HG03060 (cell line): ENCODE measurements around the gene PALMD.

Source experiments
- ATAC-seq: cut with Tn5 transposase; IDR thresholded peaks from one replicate; pipeline ENCODE4 v1.9.1; 2021; ENCODE audit warnings: low read depth, moderate number of reproducible peaks; ENCODE audit not compliant: unreplicated experiment

PALMD gene

DNA sequence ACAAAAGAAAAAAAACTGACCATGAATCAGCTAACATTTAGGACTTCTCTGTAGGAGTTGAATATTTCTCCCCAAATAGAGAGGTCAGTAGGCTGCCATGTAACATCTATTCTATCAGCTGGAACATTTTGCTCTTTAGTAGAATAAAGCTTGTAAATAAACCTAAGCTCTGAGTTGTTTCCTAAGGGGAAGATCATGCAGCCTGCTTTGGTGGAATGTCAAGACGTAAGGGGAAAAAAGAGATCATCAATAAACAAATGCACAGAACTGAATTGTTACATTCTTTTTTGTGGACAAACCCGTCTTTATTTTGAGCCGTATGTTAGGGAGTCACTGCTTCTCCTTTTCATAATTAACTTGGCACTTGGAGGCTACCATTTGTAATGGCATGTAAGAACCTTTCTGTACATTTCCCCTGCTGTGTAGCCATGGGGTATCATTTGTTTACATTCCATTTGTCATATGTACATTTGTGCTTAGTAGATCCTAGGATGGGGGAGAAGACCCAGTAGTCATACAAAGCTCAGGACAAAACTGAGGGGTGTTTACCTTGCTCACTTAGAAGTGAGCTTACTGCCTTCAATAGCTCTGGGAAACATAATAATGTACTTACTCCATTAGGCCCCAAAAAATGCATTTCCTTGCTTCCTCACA lies 10.8 kb upstream of the PALMD start:
- no peak for ATAC-seq

- ATAC-seq, result no peak
These were observed 10.2 kb upstream of the PALMD start for GRCh38 chr1:99635664-99636063.

DNA sequence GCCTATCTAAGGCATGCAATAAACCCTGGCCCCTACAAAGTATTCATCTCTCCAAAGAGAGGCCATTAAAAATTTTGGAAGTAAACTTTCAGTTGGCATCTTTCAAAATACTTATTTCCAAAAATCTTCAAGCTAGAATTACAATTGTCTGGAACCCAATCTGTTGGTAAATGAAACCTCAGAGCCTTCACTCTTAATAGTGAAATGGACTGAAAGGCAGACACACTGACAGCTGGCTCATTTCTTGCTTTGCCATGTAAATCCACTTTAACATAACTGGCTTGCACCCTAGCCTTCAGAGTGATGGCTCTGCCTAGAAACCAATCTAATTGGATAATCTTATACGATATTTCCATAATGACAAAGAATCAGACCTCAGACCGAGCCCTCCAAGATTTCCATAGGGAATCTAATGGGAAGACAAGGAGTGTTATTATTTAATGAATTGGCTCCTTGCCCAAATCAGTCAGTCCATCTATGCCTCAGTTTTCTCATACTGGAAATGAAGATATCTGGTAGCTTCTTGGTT lies 9.2 kb upstream of the PALMD start:
- ATAC-seq, result no peak

DNA sequence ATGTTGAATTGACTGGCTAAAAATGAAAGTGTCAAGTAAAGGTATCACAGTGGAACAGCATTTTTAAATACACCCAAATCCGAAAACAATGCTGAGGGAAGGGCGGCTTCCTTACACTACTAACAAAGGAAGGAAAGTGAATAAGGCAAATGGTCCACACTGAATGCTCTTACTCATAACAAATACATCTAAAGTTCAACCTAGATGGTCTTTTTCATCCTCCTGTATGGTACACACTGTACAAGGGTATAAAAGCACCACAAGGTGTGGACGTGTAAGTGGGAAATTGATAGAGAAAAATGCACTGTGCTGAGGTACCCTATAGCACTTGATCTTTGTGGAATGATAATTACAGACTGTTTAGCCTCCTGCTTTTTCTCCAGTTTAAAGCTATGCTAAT lies 7.1 kb upstream of the PALMD start:
- ATAC-seq, result no peak

- no peak for ATAC-seq
These were observed 6.5 kb upstream of the PALMD start for GRCh38 chr1:99639408-99639807.

- ATAC-seq, result no peak
These were observed 6.0 kb upstream of the PALMD start for GRCh38 chr1:99639945-99640344.

DNA sequence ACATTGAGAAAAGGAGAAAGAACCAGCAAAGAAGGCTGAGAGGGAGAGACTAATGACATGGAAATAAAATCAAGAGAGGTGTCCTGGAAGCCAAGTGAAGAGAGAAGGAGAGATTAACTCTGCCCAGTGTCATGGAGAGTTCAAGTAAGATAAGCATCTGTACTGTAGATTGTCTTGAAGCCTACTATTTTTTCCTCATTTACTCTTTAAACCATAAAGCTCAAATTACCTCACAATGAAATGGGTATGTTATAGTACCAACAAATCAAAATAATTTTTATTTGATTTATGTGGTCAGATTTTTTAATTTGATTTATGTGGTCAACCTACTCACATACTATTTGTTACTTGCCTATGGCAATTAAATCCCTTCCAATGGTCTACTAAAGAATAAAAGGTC lies 5.2 kb upstream of the PALMD start:
- ATAC-seq, result no peak

DNA sequence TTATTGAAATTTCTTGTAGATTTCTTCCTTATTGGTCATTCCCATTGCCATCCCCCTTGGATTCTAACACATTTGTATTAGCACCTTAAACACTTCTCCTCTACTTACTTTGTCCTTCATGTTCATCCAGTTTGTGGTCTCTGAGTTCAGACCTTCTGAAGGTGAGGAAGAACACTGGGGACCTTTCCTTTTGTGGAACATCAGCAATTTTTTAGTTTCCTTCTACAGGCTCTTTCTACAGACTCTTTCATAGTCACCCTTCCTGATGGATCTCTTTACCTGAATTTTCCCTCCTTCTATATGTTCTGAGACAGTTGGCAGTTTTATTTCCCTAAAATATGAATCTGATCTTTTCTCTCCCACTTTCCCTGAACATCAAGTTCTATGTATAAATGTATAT lies 4.4 kb upstream of the PALMD start:
- no peak for ATAC-seq

DNA sequence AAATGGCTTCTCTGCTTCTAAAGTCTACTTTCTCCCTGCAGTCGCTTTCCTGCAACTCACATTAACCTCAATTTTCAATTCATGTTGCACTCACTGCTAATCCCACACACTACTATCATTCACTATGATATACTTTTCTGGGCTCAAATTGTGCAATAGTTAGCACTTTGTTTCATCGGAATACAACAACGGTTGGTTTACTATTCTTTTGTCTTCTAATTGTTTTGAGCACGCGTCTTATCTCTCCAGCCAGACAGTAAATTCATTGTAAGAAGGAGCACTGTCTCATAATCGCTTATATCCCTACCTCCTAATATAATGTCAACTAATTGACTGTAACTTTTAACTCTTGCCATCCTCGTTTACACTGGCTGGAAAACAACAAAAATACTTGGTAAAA lies 3.9 kb upstream of the PALMD start:
- ATAC-seq, result no peak

GRCh38 chr1:99643021-99643779 lies 2.7 kb upstream of the PALMD start:
- no peak for ATAC-seq

DNA sequence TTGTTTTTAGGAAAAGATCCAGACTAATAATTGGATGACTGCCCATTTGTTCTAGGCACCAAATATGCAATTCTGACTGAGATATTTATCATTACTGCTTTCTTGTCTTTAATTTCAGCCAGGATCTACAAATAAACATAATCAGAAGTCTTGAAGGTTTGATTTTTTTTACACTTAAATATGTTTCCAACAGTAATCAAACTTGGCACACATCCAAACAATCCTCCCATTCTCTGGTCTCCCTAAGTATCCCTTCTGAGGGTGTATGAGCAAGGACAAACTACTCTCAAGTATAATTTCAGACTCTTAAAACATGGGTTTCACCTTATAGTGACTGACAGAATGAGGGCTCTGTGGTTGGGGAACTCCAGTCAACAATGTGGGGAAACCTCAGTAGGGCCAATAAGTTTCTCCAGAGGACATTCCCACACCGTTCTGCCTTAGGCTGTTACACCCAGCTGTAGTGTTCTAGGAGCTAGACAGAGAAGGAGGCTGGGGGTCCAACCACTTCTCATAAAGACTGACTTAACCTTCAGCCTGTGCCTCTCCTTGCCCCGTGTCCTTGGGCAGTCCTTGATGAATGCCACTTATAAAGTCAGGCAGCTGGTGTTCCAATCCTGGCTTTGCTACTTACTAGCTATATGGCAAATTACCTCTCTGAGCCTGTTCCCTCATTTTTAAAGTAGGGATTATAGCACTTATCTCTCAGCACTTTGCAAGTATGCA lies 1.5 kb upstream of the PALMD start:
- ATAC-seq, result no peak

GRCh38 chr1:99645203-99645602 lies 710 bp upstream of the PALMD start:
- no peak for ATAC-seq

DNA sequence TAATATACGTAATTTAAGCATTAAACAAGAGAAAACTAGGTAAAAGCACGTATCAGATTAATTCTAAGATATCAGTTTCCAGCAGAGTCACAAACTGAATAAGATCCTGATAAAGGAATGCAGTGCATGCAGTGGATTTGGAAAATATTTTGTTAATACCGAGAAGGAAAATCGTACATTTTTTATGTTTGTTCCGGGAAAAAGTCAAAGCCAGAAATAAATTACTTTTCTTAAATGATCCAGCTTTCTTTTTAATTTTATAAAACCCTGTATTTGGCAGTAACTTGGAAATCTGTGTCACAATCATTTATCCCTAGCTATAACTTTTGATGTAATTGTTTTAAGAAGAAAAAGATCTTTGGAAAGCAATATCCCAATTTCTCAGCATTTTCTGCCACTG lies 955 bp downstream of the PALMD start:
- no peak for ATAC-seq

DNA sequence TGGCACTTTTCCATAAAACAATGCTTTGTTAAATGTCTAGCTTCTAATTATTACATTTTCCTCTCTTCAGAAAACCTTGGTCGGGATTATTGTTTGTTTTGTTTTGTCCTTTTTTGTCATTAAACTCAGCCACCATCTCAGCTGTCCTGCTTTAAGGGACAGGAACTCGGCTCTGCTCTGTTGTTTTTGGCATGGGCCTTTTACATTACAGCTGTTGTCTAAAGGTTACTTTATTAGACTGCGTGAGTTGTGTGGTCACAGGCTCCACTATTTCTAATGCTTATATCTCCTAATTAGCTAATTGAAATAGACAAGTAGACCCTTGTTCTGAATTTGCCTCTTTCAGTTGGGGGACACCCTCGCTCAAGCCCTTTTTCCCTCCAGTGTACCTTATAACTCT lies 1.6 kb downstream of the PALMD start:
- no peak for ATAC-seq

GRCh38 chr1:99648107-99648506 lies 2.2 kb downstream of the PALMD start:
- no peak for ATAC-seq

- ATAC-seq, result no peak
These were observed 4.1 kb downstream of the PALMD start for GRCh38 chr1:99650030-99650429.

DNA sequence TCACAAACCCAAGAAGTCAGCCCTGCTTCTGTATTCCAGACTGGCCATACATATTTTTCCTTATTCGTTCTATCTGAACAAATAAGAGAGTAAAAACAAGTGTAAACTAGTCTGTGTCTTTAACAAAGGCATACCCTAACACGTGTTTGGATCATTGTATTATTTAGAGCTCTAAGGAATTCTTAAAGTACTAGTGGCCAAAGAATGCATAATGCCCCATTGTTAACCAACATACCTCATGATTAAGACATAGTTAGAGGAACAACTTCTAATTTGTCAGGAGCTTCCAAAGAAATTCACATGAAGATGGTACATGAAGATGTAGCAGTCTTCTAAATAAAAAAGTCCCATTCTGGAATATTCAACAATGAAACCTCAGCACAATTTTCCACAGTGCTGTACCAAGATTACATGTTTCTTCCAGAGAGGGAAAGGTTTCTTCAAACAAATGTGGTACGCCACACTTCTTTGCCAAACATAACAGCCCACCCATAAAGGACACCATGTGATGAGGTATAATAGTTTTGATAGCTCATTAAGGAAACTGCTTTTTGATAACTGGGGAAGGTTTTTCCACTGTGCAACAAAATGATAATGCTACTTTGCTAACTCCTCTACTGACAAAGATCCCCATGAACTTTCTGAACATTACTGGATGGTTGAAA lies 5.0 kb downstream of the PALMD start:
- ATAC-seq, result no peak

DNA sequence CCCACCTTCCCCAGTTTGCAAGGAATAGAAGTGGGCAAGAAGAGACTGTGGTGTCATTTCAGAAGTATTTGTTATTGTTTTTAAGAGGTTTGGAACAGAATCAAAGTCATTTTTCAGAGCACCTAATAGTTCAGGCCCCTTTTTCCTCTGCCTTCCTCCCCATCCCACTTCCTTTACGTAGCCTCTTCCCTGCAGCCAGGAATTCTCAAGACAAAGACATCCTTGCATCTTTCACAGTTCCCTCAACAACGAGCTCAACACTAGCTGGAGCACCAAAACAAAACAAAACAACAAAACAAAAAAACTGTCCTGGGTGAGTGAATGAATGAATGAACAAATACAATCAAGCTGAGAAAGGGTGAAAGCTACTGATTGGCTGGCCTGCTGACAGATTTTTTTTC lies 7.0 kb downstream of the PALMD start:
- ATAC-seq, result no peak

GRCh38 chr1:99655376-99655775 lies 9.5 kb downstream of the PALMD start:
- no peak for ATAC-seq

- ATAC-seq, result no peak
These were observed 10.8 kb downstream of the PALMD start for GRCh38 chr1:99656701-99657100.
